H1 (cell line): ENCODE results near the gene CTIF. TPM values are rescaled to one million over a fixed set of nuclear protein-coding genes. Genes with fewer than 3 reads are reported as not detected.

ENCODE experiments used
- CTCF ChIA-PET: fragments of 300-600 bp; sonication (Branson Sonifier 250); formaldehyde crosslinking; loops from one replicate; lab custom pipeline; 2021; ENCODE audit not compliant: partially characterized antibody; lab: Charles Lee
- POLR2A ChIA-PET: fragments of 300-600 bp; sonication (Branson Sonifier 250); formaldehyde crosslinking; loops from one replicate; lab custom pipeline; 2021; ENCODE audit warnings: inconsistent platforms; ENCODE audit not compliant: partially characterized antibody; lab: Charles Lee
- DNase-seq, 2 experiments: peaks; one replicate each; pipeline versions ENCODE4 v3.0.0 to v3.0.0-alpha.2; 2010 to 2022; ENCODE audit warnings: low spot score in 2 of 2, low read depth in 1 of 2, mixed read lengths in 1 of 2
- FAIRE-seq: peaks from 2 replicates; lab custom pipeline; 2011; peaks lifted over from hg19 to GRCh38; lab: Jason Lieb, UNC
- H2AFZ ChIP-seq: 2 replicates; pipeline ENCODE4 v1.8.1; 2012; ENCODE audit warnings: low read length, inconsistent platforms
- H2AK5ac ChIP-seq: 2 replicates; pipeline ENCODE4 v1.6.1; 2013; ENCODE audit warnings: low read depth, low read length
- H2BK120ac ChIP-seq: replicated peaks from 2 replicates; pipeline ENCODE3; 2013; ENCODE audit warnings: low read depth, low read length, inconsistent platforms
- H2BK12ac ChIP-seq: 2 replicates; pipeline ENCODE4 v1.6.1; 2013; ENCODE audit warnings: low read depth, low read length
- H2BK15ac ChIP-seq: 2 replicates; pipeline ENCODE4 v1.6.1; 2013; ENCODE audit warnings: low read length
- H2BK20ac ChIP-seq: 2 replicates; pipeline ENCODE4 v1.6.1; 2013; ENCODE audit warnings: low read length
- H2BK5ac ChIP-seq: 2 replicates; pipeline ENCODE4 v1.6.1; 2013; ENCODE audit warnings: low read depth, low read length
- H3K14ac ChIP-seq: 2 replicates; pipeline ENCODE4 v1.6.1; 2013; ENCODE audit warnings: inconsistent platforms; ENCODE audit not compliant: insufficient read length
- H3K18ac ChIP-seq: 2 replicates; pipeline ENCODE4 v1.6.1; 2013; ENCODE audit warnings: low read length; ENCODE audit errors: extremely low read depth
- H3K23ac ChIP-seq: 2 replicates; pipeline ENCODE4 v1.6.1; 2013; ENCODE audit warnings: inconsistent platforms; ENCODE audit not compliant: insufficient read length
- H3K23me2 ChIP-seq: 2 replicates; pipeline ENCODE4 v1.6.1; 2013; ENCODE audit warnings: low read depth, low read length
- H3K27ac ChIP-seq: 2 replicates; pipeline ENCODE4 v1.6.1; 2011; ENCODE audit warnings: low read depth, low read length, inconsistent platforms
- H3K27me3 ChIP-seq, 4 experiments: replicated peaks in 1 of 4; 1 replicate in 1 of 4; 2 replicates in 3 of 4; pipeline versions ENCODE4 v1.6.1 to v1.8.1; 2011 to 2013; ENCODE audit warnings: low read length in 3 of 4, mild to moderate bottlenecking in 3 of 4, inconsistent platforms in 2 of 4, mixed read lengths in 2 of 4, moderate library complexity in 1 of 4; ENCODE audit not compliant: control insufficient read depth in 3 of 4, insufficient read depth in 3 of 4; ENCODE audit errors: extremely low read depth in 1 of 4
- H3K36me3 ChIP-seq, 4 experiments: 2 replicates each; pipeline versions ENCODE4 v1.6.1 to v1.8.1; 2011 to 2013; ENCODE audit warnings: mild to moderate bottlenecking in 4 of 4, low read length in 3 of 4, moderate library complexity in 2 of 4, control low read depth in 1 of 4, inconsistent platforms in 1 of 4; ENCODE audit not compliant: insufficient read depth in 4 of 4, control insufficient read depth in 2 of 4
- H3K4ac ChIP-seq: replicated peaks from 2 replicates; pipeline ENCODE3; 2013; ENCODE audit warnings: low read length, low read depth, mixed read lengths, inconsistent platforms; ENCODE audit not compliant: insufficient read length
- H3K4me1 ChIP-seq, 4 experiments: replicated peaks in 1 of 4; 1 replicate in 1 of 4; 2 replicates in 3 of 4; pipeline versions ENCODE4 v1.6.1 to v1.8.1; 2011 to 2013; ENCODE audit warnings: low read length in 3 of 4, inconsistent platforms in 2 of 4, mixed read lengths in 1 of 4; ENCODE audit not compliant: insufficient read depth in 4 of 4, control insufficient read depth in 3 of 4
- H3K4me2 ChIP-seq, 2 experiments: 2 replicates each; pipeline versions ENCODE4 v1.6.1 to v1.8.1; 2011 to 2013; ENCODE audit warnings: low read depth in 2 of 2, low read length in 2 of 2, control low read depth in 1 of 2, inconsistent platforms in 1 of 2, mild to moderate bottlenecking in 1 of 2; ENCODE audit not compliant: insufficient read depth in 1 of 2
- H3K4me3 ChIP-seq, 4 experiments: fragments of 200-600, 300-600 bp in 1 of 4; sonication (generic), shearing (Covaris generic), sonication (Bioruptor Twin) in 1 of 4; 2 replicates each; pipeline versions ENCODE4 v1.5.1 to v1.8.1; 2011 to 2016; ENCODE audit warnings: low read length in 4 of 4, low read depth in 3 of 4, control low read depth in 2 of 4, inconsistent platforms in 2 of 4, mild to moderate bottlenecking in 2 of 4, mixed read lengths in 1 of 4, moderate library complexity in 1 of 4; ENCODE audit not compliant: insufficient read depth in 2 of 4; ENCODE audit errors: extremely low read depth in 1 of 4
- H3K56ac ChIP-seq: replicated peaks from 2 replicates; pipeline ENCODE3; 2013; ENCODE audit warnings: low read depth, mild to moderate bottlenecking, mixed read lengths, low read length, inconsistent platforms; ENCODE audit not compliant: insufficient read length
- H3K79me1 ChIP-seq: 2 replicates; pipeline ENCODE4 v1.6.1; 2013; ENCODE audit warnings: low read depth, low read length, control low read depth
- H3K79me2 ChIP-seq, 2 experiments: 2 replicates each; pipeline versions ENCODE4 v1.6.1 to v1.8.1; 2012 to 2013; ENCODE audit warnings: low read length in 2 of 2, mild to moderate bottlenecking in 2 of 2, inconsistent platforms in 1 of 2; ENCODE audit not compliant: insufficient read depth in 2 of 2, control insufficient read depth in 1 of 2
- H3K9ac ChIP-seq, 4 experiments: replicated peaks in 1 of 4; 1 replicate in 1 of 4; 2 replicates in 3 of 4; pipeline versions ENCODE4 v1.6.1 to v1.8.1; 2011 to 2013; ENCODE audit warnings: low read depth in 3 of 4, low read length in 3 of 4, control low read depth in 2 of 4, mild to moderate bottlenecking in 2 of 4, moderate library complexity in 2 of 4, inconsistent platforms in 1 of 4; ENCODE audit errors: extremely low read depth in 1 of 4
- H3K9me3 ChIP-seq, 2 experiments: 2 replicates each; pipeline versions ENCODE4 v1.6.1 to v1.8.1; 2012 to 2013; ENCODE audit warnings: mild to moderate bottlenecking in 2 of 2, moderate library complexity in 2 of 2, control low read depth in 1 of 2, inconsistent platforms in 1 of 2, low read depth in 1 of 2, low read length in 1 of 2, mixed read lengths in 1 of 2; ENCODE audit not compliant: insufficient read depth in 2 of 2
- H4K20me1 ChIP-seq, 2 experiments: replicated peaks in 1 of 2; 2 replicates each; pipeline versions ENCODE3 to v1.8.1; 2011 to 2013; ENCODE audit warnings: inconsistent platforms in 2 of 2, low read length in 2 of 2, mild to moderate bottlenecking in 1 of 2; ENCODE audit not compliant: insufficient read depth in 2 of 2, control insufficient read depth in 1 of 2
- H4K5ac ChIP-seq: 2 replicates; pipeline ENCODE4 v1.6.1; 2013; ENCODE audit warnings: low read length, low read depth, mixed read lengths, inconsistent platforms; ENCODE audit not compliant: insufficient read length
- H4K8ac ChIP-seq: 2 replicates; pipeline ENCODE4 v1.8.0; 2013; ENCODE audit warnings: mild to moderate bottlenecking, moderate library complexity, low read length, inconsistent platforms; ENCODE audit not compliant: insufficient read depth; ENCODE audit errors: extremely low read depth
- H4K91ac ChIP-seq: replicated peaks from 2 replicates; pipeline ENCODE3; 2013; ENCODE audit warnings: low read length, mixed read lengths, inconsistent platforms; ENCODE audit not compliant: insufficient read length
- CHD1 ChIP-seq: IDR thresholded peaks from 2 replicates; pipeline ENCODE4 v1.6.1; 2012; ENCODE audit warnings: low read depth, low read length, improper control_type of control experiment
- CTCF ChIP-seq, 3 experiments: IDR thresholded peaks; 1 replicate in 2 of 3; 2 replicates in 1 of 3; pipeline versions ENCODE4 v1.5.1 to v1.6.1; 2011; ENCODE audit warnings: low read length in 3 of 3, mild to moderate bottlenecking in 3 of 3, inconsistent platforms in 2 of 3, low read depth in 1 of 3, moderate library complexity in 1 of 3; ENCODE audit not compliant: insufficient read depth in 1 of 3; ENCODE audit errors: control extremely low read depth in 1 of 3
- EP300 ChIP-seq, 2 experiments: IDR thresholded peaks; 1 replicate in 1 of 2; 2 replicates in 1 of 2; pipeline ENCODE4 v1.6.1; 2011 to 2012; ENCODE audit warnings: low read depth in 2 of 2, low read length in 2 of 2, mild to moderate bottlenecking in 2 of 2, borderline replicate concordance in 1 of 2, inconsistent platforms in 1 of 2, moderate library complexity in 1 of 2
- FOSL1 ChIP-seq: IDR thresholded peaks from 2 replicates; pipeline ENCODE4 v1.6.1; 2011; ENCODE audit warnings: mild to moderate bottlenecking, low read depth, low read length, moderate library complexity; ENCODE audit not compliant: insufficient read depth
- JUND ChIP-seq: IDR thresholded peaks from 2 replicates; pipeline ENCODE4 v1.6.1; 2011; ENCODE audit warnings: mild to moderate bottlenecking, improper control_type of control experiment, low read length
- MAX ChIP-seq: IDR thresholded peaks from 2 replicates; pipeline ENCODE4 v1.6.1; 2012; ENCODE audit warnings: inconsistent platforms
- TEAD4 ChIP-seq: IDR thresholded peaks from 2 replicates; pipeline ENCODE4 v1.6.1; 2012; ENCODE audit warnings: low read depth, low read length, inconsistent platforms, mixed read lengths
- YY1 ChIP-seq: IDR thresholded peaks from 2 replicates; pipeline ENCODE4 v1.6.1; 2011; ENCODE audit warnings: low read depth, mild to moderate bottlenecking, low read length
- WGBS, 2 experiments: shearing (Covaris generic) in 1 of 2; methylation state at CpG; one replicate each; pipeline versions ENCODE4 v1.1.6 to v1.1.7; 2013 to 2015; ENCODE audit warnings: low lambda C conversion rate in 2 of 2, mixed read lengths in 2 of 2, inconsistent platforms in 1 of 2, low coverage in 1 of 2, missing lambda C conversion rate in 1 of 2; ENCODE audit not compliant: insufficient replicate concordance in 2 of 2, insufficient coverage in 1 of 2, insufficient read length in 1 of 2; ENCODE audit errors: extremely low coverage in 1 of 2, missing lambda C conversion rate in 1 of 2; 5-methylcytosine and 5-hydroxymethylcytosine counted together
- polyA plus RNA-seq, 7 experiments: library from polyadenylated mRNA; depleted of rRNA in 3 of 7; stranded (reverse) in 5 of 7; unstranded in 2 of 7; fragments of >200 nt in 5 of 7; fragments of 200-250 nt in 2 of 7; gene quantifications; 1 replicate in 5 of 7; 2 replicates in 1 of 7; 4 replicates in 1 of 7; pipeline versions ENCODE4 v1.2.1 to v1.2.3, GENCODE V29; 2011 to 2013; ENCODE audit warnings: missing spikeins in 2 of 7, mixed read lengths in 2 of 7
- total RNA-seq: library from RNA; stranded (reverse); fragmentation: NEBNext Ultra II Directional; extraction: Animal tissue kit (Norgen Biotek cat#: 25700); gene quantifications from 2 replicates; pipeline ENCODE4 v1.2.1, GENCODE V29; 2021

CTIF gene
- total and polyA plus RNA-seq, 2 of the 8 experiments (the other 6 are each of a cell fraction or from before 2014, with no cell fraction given) = 9.0 to 17.8 TPM

GRCh38 chr18:48777026-48777743, 238.4 kb downstream of the CTIF start:
- no peaks in the 10 kb centered on the region for H3K79me1 ChIP-seq
- no peak overlapping the region for H4K91ac ChIP-seq
- no peak overlapping the region for H2BK20ac ChIP-seq
- H3K36me3 ChIP-seq = no peaks in the 10 kb centered on the region; a peak in 2 of 8 replicates
- no peaks in the 10 kb centered on the region for H3K9me3 ChIP-seq
- no peak overlapping the region for H3K23ac ChIP-seq
- H3K4me2 ChIP-seq = no peak overlapping the region
- H3K14ac ChIP-seq = no peak overlapping the region
- no peak overlapping the region for H3K4me3 ChIP-seq
- H4K20me1 ChIP-seq = no peaks in the 10 kb centered on the region
- H2AFZ ChIP-seq = no peak overlapping the region
- ChIA-PET CTCF (interaction anchor here (0.7 to 5.3 kb wide), 52 partner anchors 9 to 462 kb away, joined by 3 to 28 read pairs (median 4); no protein-coding TSS in a partner anchor), POLR2A (interaction anchor here (1.6 kb wide), 1 partner anchor 18 kb away, joined by 3 read pairs; no protein-coding TSS in a partner anchor)
- H3K27ac ChIP-seq = no peak overlapping the region
- no peak overlapping the region for H2BK120ac ChIP-seq
- H2BK12ac ChIP-seq = no peak overlapping the region
- 38% methylated on average over 13 of the region's 13 CpGs; no CpG with 5 or more reads in 1 of the 2 experiments for WGBS, 2 experiments
- H3K4ac ChIP-seq = no peak overlapping the region
- peaks cover 0 to 5% (median 2%) of the 10 kb centered on the region in 4 experiments; a peak in 4 of 7 replicates for H3K4me1 ChIP-seq
- H3K56ac ChIP-seq = no peak overlapping the region
- H3K9ac ChIP-seq = no peak overlapping the region
- no peak overlapping the region for H4K5ac ChIP-seq
- no peak overlapping the region; the same call in 1 of the 2 replicates for H2BK5ac ChIP-seq
- DNase-seq (peak; percentile 41 to 87), FAIRE-seq (no peak)
- peaks cover 1% of the 10 kb centered on the region; the same call in 1 of the 2 replicates for H3K23me2 ChIP-seq
- no peak overlapping the region for H4K8ac ChIP-seq
- no peak overlapping the region for H2BK15ac ChIP-seq
- no peak overlapping the region for H2AK5ac ChIP-seq
- H3K27me3 ChIP-seq = no peaks in the 10 kb centered on the region
- H3K18ac ChIP-seq = no peak overlapping the region
- no peaks in the 10 kb centered on the region for H3K79me2 ChIP-seq
- TF ChIP-seq EP300 (IDR thresholded peaks at IDR 0.05; ENCODE audit: borderline replicate concordance in 1 of 2, low read depth in 2 of 2, low read length in 2 of 2) (no peak), CTCF (IDR thresholded peaks at IDR 0.05; ENCODE audit: control extremely low read depth in 1 of 3, insufficient read depth in 1 of 3, low read depth in 1 of 3, low read length in 3 of 3) (peak; percentile 87 to 98 (median 90)), JUND (peak; percentile 40; the same call in 1 of the 2 replicates), YY1 (0 out of 2 replicates have a peak, but pooled peaks have one; percentile 22), TEAD4 (0 out of 2 replicates have a peak, but pooled peaks have one; percentile 14), CHD1 (no peak), MAX (peak; percentile 23; the same call in 1 of the 2 replicates), FOSL1 (no peak)
